ENCODE measurements around the gene CCDC141.

DNA sequence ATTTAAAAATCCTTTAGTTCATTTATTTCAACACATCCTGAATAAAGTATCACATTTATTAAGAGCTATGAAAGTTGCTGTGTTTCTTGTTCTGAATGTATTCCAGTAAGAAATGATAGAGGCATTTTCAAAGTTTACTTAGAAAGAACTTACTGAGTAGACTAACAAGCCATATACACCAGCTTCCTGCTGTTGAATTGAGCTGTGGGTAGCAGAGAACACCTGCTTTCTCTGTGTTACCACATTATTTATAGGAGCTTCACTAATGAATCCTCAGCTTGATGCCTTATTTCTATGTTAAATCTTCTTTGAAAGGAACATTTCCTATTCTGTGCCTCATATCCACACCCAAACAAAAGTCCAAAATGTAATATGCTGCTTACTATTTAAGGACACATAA, 115.4 kb downstream of the CCDC141 start:
- no peak for TF ChIP-seq POLR2A (IDR thresholded peaks at IDR 0.05)
- TF ChIP-seq CTCF (IDR thresholded peaks at IDR 0.05): no peak

Measured in testis (tissue), 2 donors.